GM12878 (cell line): ENCODE measurements around the gene ATL1. TPM values are rescaled to one million over a fixed set of nuclear protein-coding genes. Genes with fewer than 3 reads are reported as not detected.

Experiments
- ATAC-seq: fragments of 200-7000 bp; cut with Tn5 transposase; 3 replicates; pipeline ENCODE4 v1.9.1; 2020; ENCODE audit warnings: mild to moderate bottlenecking, moderate library complexity
- BruUV-seq: library from RNA; stranded (reverse); fragments of 400-500 nt; replicated peaks from 2 replicates; lab custom pipeline; 2021; lab: Mats Ljungman, UMichigan
- CTCF ChIA-PET: fragments of 300-600 bp; sonication (Branson Sonifier 250); formaldehyde crosslinking; extraction: SDS; loops from one replicate; lab custom pipeline; 2021; ENCODE audit warnings: inconsistent platforms; lab: Yijun Ruan, JAX
- POLR2A ChIA-PET: fragments of 350-600 bp; formaldehyde crosslinking; extraction: SDS; loops from one replicate; lab custom pipeline; 2021; ENCODE audit warnings: inconsistent platforms; lab: Charles Lee
- RAD21 ChIA-PET: fragments of 300-600 bp; sonication (Branson Sonifier 250); formaldehyde crosslinking; loops from one replicate; lab custom pipeline; 2023; ENCODE audit warnings: antibody characterized with exemption; ENCODE audit not compliant: unreplicated experiment; lab: Charles Lee
- SMC1A ChIA-PET: fragments of 300-600 bp; sonication (Branson Sonifier 250); formaldehyde crosslinking; loops from one replicate; lab custom pipeline; 2023; ENCODE audit not compliant: unreplicated experiment, uncharacterized antibody; lab: Charles Lee
- DNase-seq: peaks from one replicate; pipeline ENCODE4 v3.0.0-alpha.2; 2011; ENCODE audit warnings: low read depth, low spot score
- FAIRE-seq: peaks from 3 replicates; lab custom pipeline; 2011; peaks lifted over from hg19 to GRCh38; lab: Jason Lieb, UNC
- H2AFZ ChIP-seq: 2 replicates; pipeline ENCODE4 v1.6.0; 2011; ENCODE audit warnings: low read depth, low read length, control low read depth; ENCODE audit not compliant: control insufficient read depth
- H3K27ac ChIP-seq: 2 replicates; pipeline ENCODE4 v1.5.1; 2011; ENCODE audit warnings: control low read depth; ENCODE audit not compliant: control insufficient read depth, insufficient read depth
- H3K27me3 ChIP-seq, 2 experiments: replicated peaks in 1 of 2; 2 replicates each; pipeline versions ENCODE4 v1.6.0 to v1.6.1; 2011; ENCODE audit warnings: low read length in 1 of 2; ENCODE audit not compliant: control insufficient read depth in 2 of 2, insufficient read depth in 2 of 2
- H3K36me3 ChIP-seq, 2 experiments: 2 replicates each; pipeline ENCODE4 v1.5.1; 2011; ENCODE audit warnings: low read length in 1 of 2; ENCODE audit not compliant: control insufficient read depth in 2 of 2, insufficient read depth in 2 of 2
- H3K4me1 ChIP-seq: 2 replicates; pipeline ENCODE4 v1.6.1; 2011; ENCODE audit warnings: mild to moderate bottlenecking, low read length, moderate library complexity, mixed read lengths; ENCODE audit not compliant: control insufficient read depth, insufficient read depth
- H3K4me2 ChIP-seq: 2 replicates; pipeline ENCODE4 v1.6.0; 2011; ENCODE audit warnings: control low read depth; ENCODE audit not compliant: control insufficient read depth, insufficient read depth
- H3K4me3 ChIP-seq: fragments of 200-600 bp; sonication (generic); 2 replicates; pipeline ENCODE4 v1.5.1; 2016
- H3K79me2 ChIP-seq: 2 replicates; pipeline ENCODE4 v1.6.0; 2011; ENCODE audit warnings: low read length; ENCODE audit not compliant: control insufficient read depth, insufficient read depth
- H3K9ac ChIP-seq: 2 replicates; pipeline ENCODE4 v1.8.0; 2011; ENCODE audit warnings: low read length, control low read depth, mixed read lengths; ENCODE audit not compliant: control insufficient read depth, insufficient read depth
- H3K9me3 ChIP-seq: replicated peaks from 3 replicates; pipeline ENCODE4 v1.5.1; 2011; ENCODE audit warnings: mild to moderate bottlenecking, low read length; ENCODE audit not compliant: control insufficient read depth, insufficient read depth
- H4K20me1 ChIP-seq: 2 replicates; pipeline ENCODE4 v1.6.0; 2011; ENCODE audit not compliant: control insufficient read depth, insufficient read depth
- JUNB ChIP-seq: IDR thresholded peaks from 2 replicates; pipeline ENCODE4 v1.6.1; 2016; ENCODE audit warnings: antibody characterized with exemption, mild to moderate bottlenecking
- RAD51 ChIP-seq: fragments of 450-650 bp; IDR thresholded peaks from 2 replicates; pipeline ENCODE4 v1.6.1; 2016; ENCODE audit warnings: moderate library complexity, mild to moderate bottlenecking, inconsistent platforms
- TCF7 ChIP-seq: IDR thresholded peaks from 2 replicates; pipeline ENCODE4 v1.6.1; 2014; ENCODE audit warnings: antibody characterized with exemption, borderline replicate concordance
- WGBS: methylation state at CpG from one replicate; pipeline ENCODE4 v1.1.6; 2016; ENCODE audit warnings: low lambda C conversion rate; ENCODE audit not compliant: insufficient replicate concordance, insufficient coverage; ENCODE audit errors: missing lambda C conversion rate; 5-methylcytosine and 5-hydroxymethylcytosine counted together
- in situ Hi-C: fragments of 300-500 bp; cut with MboI; formaldehyde crosslinking; loops from 9 replicates; pipeline ENCODE4 v1.14.3; 2018; ENCODE audit warnings: mixed read lengths
- intact Hi-C: fragments of 100-400 bp; cut with micrococcal nuclease; formaldehyde crosslinking; loops from one replicate; pipeline ENCODE4 v1.14.2; 2022; ENCODE audit not compliant: unreplicated experiment
- polyA plus RNA-seq, 11 experiments: library from polyadenylated mRNA; depleted of rRNA in 4 of 11; unstranded in 6 of 11; stranded (reverse) in 5 of 11; fragments of >200 nt; fragmentation: Nextera tagmentation in 4 of 11; fragmentation: Illumina TruSeq in 1 of 11; extraction: Ambion mirVana in 4 of 11; extraction: Trizol in 1 of 11; gene quantifications; 1 replicate in 1 of 11; 2 replicates in 10 of 11; pipeline versions ENCODE4 v1.2.1 to v1.2.3, GENCODE V29; 2011 to 2016; ENCODE audit warnings: inconsistent platforms in 2 of 11, missing spikeins in 2 of 11, low read depth in 1 of 11
- total RNA-seq, 4 experiments: library from RNA; depleted of rRNA in 3 of 4; stranded (reverse); fragments of >200 nt in 3 of 4; fragmentation: Illumina TruSeq in 1 of 4; extraction: Trizol in 1 of 4; gene quantifications; 2 replicates each; pipeline versions ENCODE4 v1.2.1 to v1.2.3, GENCODE V29; 2013 to 2021
- TF ChIP-seq, protein P1 (sequence below): IDR thresholded peaks from 2 replicates; pipeline ENCODE4 v1.6.1; 2012; ENCODE audit warnings: low read depth, low read length, improper control_type of control experiment

ATL1 gene
- total and polyA plus RNA-seq, 10 of the 15 experiments (the other 5 are each of a cell fraction or from before 2014, with no cell fraction given), result 0.11 to 1.2 (median 0.58) TPM; not detected in 1

DNA sequence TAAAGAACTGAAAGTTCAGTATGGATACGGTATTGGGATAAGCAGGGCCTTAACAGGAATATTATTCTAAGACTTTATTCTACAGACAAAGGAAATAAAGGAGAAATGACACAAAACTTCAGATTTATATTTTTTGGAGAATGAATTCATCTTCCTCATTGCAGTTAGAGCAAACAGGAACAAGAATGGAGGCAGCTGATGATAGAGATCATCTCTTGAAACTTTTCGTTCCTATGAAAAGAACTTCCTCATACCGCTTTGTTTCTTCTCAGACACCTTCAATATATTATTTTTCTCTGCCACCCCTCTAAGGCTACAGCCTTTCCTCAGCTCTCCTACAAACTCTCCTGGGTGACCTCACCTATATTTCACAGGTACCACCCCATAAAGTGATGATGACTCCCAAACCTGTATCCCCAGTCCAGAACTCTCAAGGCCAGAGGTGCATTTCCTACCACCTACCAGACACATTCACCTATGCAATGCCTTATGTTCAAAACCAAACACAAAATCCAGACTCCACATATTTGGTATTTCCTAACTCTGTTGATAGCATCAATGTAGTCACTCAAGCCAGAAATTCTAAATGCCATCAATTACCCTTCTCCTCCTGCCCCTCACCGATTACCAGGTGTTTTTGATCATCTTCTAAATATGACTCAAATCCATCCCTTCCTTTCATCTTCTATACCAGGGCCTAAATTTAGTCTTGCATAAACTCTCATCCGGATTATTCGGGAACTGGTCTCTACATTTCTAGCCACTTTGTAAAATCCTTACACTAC is 35.0 kb upstream of the ATL1 start:
- WGBS, result 33% methylated on average over 6 of the region's 6 CpGs
- Histone ChIP-seq H2AFZ (no peak overlapping the region), H3K79me2 (peaks cover 67% of the 10 kb centered on the region), H3K27ac (peak overlapping the region; percentile 19; the same call in 1 of the 2 replicates), H3K36me3 (0 out of 4 replicates have a peak, but pooled peaks cover 0 to under 1% of the 10 kb centered on the region in 2 experiments), H3K4me3 (0 out of 2 replicates have a peak overlapping the region, but pooled peaks have one; percentile 9), H3K9me3 (no peaks in the 10 kb centered on the region), H3K4me1 (peaks cover 38% of the 10 kb centered on the region), H3K4me2 (peak overlapping the region; percentile 73), H3K9ac (no peak overlapping the region), H3K27me3 (no peaks in the 10 kb centered on the region), H4K20me1 (no peaks in the 10 kb centered on the region)
- in situ Hi-C loops (loop anchor here (5.0 kb wide), 1 partner anchor 203 kb away; no protein-coding TSS in a partner anchor), intact Hi-C loops (no loop called here)
- FAIRE-seq (peak; percentile 31), ATAC-seq (no peak), DNase-seq (no peak)
- ChIA-PET SMC1A (interaction anchor here (0.8 to 1.0 kb wide), 6 partner anchors 51 to 213 kb away, joined by 3 to 4 read pairs (median 3); no protein-coding TSS in a partner anchor), CTCF (interaction anchor here (1.2 kb wide), 1 partner anchor 204 kb away, joined by 4 read pairs; no protein-coding TSS in a partner anchor), RAD21 (interaction anchor here (1.1 to 3.3 kb wide), 3 partner anchors 183 to 207 kb away, joined by 3 to 14 read pairs (median 13); no protein-coding TSS in a partner anchor), POLR2A (no interaction called here)
- TF ChIP-seq TCF7 (0 out of 2 replicates have a peak, but pooled peaks have one; percentile 16), RAD51 (no peak), JUNB (peak; percentile 39; the same call in 1 of the 2 replicates)
- TF ChIP-seq, protein P1, sequence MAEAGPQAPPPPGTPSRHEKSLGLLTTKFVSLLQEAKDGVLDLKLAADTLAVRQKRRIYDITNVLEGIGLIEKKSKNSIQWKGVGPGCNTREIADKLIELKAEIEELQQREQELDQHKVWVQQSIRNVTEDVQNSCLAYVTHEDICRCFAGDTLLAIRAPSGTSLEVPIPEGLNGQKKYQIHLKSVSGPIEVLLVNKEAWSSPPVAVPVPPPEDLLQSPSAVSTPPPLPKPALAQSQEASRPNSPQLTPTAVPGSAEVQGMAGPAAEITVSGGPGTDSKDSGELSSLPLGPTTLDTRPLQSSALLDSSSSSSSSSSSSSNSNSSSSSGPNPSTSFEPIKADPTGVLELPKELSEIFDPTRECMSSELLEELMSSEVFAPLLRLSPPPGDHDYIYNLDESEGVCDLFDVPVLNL, result no peak
- no TSS peak for BruUV-seq
